ENCODE results near the gene CD274.

The CD274 gene

DNA sequence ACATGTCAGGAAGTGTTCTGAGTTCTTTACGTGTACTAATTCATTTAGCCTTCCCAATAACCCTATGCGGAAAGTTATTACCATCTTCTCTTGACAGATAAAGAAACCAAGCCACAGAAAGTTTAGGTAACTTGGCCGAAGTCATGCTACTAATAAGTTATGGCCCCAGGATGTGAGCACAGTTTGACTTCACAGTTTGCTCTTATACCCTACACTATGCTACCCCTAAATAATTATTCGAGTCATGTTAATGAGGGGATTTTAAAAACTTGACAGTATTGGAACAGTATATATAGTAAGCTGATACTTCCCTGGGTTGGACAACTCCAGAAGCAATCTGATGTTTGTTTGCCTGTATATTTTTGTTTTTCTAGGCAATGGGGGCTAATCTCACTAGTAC lies 30.6 kb downstream of the CD274 start:
- no peak overlapping the region for H3K4me3 ChIP-seq (ENCODE audit: low read depth, low read length)
- TF ChIP-seq, protein P1, sequence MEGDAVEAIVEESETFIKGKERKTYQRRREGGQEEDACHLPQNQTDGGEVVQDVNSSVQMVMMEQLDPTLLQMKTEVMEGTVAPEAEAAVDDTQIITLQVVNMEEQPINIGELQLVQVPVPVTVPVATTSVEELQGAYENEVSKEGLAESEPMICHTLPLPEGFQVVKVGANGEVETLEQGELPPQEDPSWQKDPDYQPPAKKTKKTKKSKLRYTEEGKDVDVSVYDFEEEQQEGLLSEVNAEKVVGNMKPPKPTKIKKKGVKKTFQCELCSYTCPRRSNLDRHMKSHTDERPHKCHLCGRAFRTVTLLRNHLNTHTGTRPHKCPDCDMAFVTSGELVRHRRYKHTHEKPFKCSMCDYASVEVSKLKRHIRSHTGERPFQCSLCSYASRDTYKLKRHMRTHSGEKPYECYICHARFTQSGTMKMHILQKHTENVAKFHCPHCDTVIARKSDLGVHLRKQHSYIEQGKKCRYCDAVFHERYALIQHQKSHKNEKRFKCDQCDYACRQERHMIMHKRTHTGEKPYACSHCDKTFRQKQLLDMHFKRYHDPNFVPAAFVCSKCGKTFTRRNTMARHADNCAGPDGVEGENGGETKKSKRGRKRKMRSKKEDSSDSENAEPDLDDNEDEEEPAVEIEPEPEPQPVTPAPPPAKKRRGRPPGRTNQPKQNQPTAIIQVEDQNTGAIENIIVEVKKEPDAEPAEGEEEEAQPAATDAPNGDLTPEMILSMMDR (IDR thresholded peaks at IDR 0.05; ENCODE audit: insufficient read depth, low read depth, low read length, missing control alignments): no peak
- no peak for DNase-seq (ENCODE audit: low read depth)

DNA sequence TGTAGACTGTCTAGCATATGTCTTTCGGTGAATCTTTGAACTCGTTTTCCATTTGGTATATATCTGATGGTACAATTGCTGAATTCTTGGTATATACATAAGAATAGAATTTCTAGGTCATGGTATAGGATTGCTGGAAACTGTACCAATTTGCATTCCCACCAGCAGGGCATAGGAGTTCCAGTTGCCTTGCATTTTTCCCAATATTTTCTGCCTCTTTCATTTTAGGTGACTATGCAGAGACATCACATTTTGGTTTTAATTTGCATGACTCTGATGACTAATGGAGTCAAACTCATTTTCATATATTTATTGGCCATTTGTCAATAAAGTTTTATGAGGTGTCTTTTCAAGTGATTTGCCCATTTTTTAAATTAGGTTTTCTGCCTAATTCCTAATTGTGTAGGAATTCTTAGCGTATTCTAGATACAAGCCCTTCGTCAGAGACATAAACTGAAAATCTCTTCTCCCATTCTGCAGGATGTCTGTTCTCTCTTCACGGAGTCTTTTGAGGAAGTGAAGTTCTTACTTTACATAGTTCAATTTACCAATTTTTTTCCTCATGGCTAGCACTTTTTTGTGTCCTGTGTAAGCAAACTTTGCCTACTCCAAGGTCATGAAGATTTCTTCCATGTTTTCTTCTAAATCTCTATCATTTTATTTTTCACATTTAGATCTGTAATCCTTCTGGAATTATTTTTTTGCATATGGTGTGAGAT lies 31.1 kb downstream of the CD274 start:
- TF ChIP-seq, protein P1 (IDR thresholded peaks at IDR 0.05; ENCODE audit: insufficient read depth, low read depth, low read length, missing control alignments): no peak
- H3K4me3 ChIP-seq (ENCODE audit: low read depth, low read length): no peak overlapping the region
- DNase-seq (ENCODE audit: low read depth): no peak

DNA sequence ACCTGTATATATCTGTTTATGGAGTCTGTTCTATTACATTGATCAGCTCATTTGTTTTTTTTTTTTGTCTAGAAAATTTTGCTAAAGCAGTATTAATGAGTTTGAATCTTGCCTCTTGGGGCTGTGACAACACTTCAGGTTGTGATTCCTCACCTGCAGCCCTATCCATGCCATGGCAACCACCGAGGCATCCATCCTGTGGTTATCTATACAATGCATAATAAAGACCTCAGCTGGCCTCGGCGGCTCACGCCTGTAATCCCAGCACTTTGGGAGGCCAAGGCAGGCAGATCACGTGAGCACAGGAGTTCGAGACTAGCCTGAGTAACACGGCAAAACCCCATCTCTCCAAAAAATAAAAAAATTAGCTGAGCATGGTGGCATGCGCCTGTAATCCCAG lies 31.9 kb downstream of the CD274 start:
- no peak for DNase-seq (ENCODE audit: low read depth)
- no peak overlapping the region for H3K4me3 ChIP-seq (ENCODE audit: low read depth, low read length)
- TF ChIP-seq, protein P1 (IDR thresholded peaks at IDR 0.05; ENCODE audit: insufficient read depth, low read depth, low read length, missing control alignments): no peak

DNA sequence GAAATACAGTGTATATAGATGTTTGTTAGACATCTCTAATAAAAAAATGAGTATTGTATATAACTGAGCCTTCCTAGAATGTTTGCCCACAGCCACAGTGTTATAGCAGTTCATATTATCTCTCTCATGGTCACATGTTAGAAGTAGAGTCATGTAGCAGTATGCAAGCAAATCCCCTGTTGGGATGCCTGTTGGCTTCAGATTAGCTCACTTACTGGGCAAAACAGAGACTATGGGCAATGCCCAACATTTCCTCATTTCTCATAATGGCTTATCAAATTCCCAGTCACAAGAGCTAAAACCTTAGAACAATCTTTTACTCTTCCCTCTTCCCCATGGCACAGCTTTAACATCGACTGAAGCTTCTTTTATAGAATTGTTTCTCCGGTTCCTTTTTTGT lies 33.0 kb downstream of the CD274 start:
- TF ChIP-seq, protein P1 (IDR thresholded peaks at IDR 0.05; ENCODE audit: insufficient read depth, low read depth, low read length, missing control alignments): no peak
- H3K4me3 ChIP-seq (ENCODE audit: low read depth, low read length): no peak overlapping the region
- DNase-seq (ENCODE audit: low read depth): no peak

DNA sequence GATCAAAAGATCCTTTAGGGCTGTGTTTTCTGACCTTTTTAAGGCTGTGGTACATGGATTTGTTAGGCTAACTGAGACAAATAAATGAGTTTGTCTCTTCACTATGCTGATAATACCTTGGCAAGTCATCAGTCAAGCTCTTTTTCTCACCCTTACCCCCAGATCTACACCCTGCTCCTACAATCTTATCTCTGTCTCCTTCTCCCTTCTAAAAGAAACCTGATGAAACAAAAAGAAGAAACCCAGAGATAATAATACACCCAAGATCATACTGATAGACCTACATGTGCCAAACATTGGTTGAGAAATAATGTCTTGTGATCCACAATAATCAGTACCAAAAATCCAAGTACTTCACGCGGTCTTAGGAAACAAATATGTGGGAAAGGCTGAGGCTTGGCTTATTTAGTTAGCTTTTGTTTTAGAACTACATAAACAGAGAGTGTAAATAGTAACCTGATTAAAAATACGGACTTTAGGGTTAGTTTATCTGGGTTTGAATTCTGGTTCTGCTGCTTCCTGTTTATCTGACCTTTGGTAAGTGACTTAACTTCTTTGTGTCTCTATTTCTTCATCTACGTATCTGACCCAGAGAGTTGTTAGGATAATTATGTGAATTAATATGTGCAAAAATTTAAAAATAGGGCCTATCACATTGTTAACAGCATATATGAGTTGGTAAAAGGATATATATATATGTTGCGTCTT lies 35.2 kb downstream of the CD274 start:
- TF ChIP-seq, protein P1 (IDR thresholded peaks at IDR 0.05; ENCODE audit: insufficient read depth, low read depth, low read length, missing control alignments): no peak
- H3K4me3 ChIP-seq (ENCODE audit: low read depth, low read length): no peak overlapping the region
- DNase-seq (ENCODE audit: low read depth): no peak

DNA sequence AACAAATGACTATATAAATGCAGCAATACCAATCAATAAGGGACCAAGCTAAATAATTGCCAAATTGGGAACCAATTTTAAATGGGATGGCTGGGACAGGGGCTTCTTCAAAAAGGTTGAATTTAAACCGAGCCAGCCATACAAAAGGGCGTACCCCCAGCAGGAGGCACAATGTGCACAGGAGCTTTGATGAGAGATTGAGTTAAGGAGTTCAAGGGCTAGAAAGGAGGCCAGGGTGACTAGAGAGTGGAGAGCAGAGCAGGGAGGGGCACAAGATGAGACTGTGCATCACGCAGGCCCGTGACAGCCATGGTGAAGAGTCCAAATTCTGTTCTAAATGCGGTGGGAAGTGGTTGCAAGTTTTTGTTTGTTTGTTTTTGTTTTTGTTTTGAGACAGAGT lies 36.6 kb downstream of the CD274 start:
- TF ChIP-seq, protein P1 (IDR thresholded peaks at IDR 0.05; ENCODE audit: insufficient read depth, low read depth, low read length, missing control alignments): no peak
- DNase-seq (ENCODE audit: low read depth): no peak
- H3K4me3 ChIP-seq (ENCODE audit: low read depth, low read length): no peak overlapping the region
